ENCODE results near the gene HOXD13.

The HOXD13 gene

DNA sequence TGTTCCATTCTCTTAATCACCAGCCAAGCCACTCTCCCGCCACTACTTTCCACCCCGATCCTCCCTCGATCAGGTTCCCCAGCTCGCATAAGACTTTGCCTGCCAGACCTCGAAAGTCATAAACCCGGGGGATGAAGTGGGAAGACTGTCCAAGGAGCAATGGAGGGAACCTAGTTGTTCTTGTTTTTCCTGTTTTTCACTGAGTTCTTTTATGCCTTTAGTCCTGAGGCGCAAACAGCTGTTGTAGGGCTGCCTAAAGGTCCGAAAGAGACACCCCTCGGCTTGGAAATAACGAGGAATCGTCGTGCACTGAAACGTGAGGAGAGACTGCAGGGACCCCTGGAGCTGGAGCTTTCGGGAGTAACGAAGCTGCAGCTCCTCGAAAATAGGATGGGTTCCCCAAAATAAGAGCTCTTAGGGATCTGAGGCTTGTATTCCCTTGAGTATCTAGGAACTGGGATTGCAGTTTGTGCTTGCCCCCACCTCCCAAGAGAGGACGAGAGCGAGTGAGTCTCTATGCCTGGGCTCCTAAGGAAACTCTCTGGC, 5.4 kb downstream of the HOXD13 start:
- TF ChIP-seq, protein P1, sequence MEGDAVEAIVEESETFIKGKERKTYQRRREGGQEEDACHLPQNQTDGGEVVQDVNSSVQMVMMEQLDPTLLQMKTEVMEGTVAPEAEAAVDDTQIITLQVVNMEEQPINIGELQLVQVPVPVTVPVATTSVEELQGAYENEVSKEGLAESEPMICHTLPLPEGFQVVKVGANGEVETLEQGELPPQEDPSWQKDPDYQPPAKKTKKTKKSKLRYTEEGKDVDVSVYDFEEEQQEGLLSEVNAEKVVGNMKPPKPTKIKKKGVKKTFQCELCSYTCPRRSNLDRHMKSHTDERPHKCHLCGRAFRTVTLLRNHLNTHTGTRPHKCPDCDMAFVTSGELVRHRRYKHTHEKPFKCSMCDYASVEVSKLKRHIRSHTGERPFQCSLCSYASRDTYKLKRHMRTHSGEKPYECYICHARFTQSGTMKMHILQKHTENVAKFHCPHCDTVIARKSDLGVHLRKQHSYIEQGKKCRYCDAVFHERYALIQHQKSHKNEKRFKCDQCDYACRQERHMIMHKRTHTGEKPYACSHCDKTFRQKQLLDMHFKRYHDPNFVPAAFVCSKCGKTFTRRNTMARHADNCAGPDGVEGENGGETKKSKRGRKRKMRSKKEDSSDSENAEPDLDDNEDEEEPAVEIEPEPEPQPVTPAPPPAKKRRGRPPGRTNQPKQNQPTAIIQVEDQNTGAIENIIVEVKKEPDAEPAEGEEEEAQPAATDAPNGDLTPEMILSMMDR (IDR thresholded peaks at IDR 0.05; ENCODE audit: extremely low read depth, insufficient read depth, missing control alignments), result no peak
- no peak for DNase-seq (ENCODE audit: low spot score)
- in situ Hi-C loops (cut with MboI; ENCODE audit: low pct_unique_long_range_greater_than_20kb, low sequenced_read_pairs, unreplicated experiment), result loop anchor here (25.0 kb wide), 2 partner anchors 411 to 1761 kb away; partner anchors contain the start of gene SP9

DNA sequence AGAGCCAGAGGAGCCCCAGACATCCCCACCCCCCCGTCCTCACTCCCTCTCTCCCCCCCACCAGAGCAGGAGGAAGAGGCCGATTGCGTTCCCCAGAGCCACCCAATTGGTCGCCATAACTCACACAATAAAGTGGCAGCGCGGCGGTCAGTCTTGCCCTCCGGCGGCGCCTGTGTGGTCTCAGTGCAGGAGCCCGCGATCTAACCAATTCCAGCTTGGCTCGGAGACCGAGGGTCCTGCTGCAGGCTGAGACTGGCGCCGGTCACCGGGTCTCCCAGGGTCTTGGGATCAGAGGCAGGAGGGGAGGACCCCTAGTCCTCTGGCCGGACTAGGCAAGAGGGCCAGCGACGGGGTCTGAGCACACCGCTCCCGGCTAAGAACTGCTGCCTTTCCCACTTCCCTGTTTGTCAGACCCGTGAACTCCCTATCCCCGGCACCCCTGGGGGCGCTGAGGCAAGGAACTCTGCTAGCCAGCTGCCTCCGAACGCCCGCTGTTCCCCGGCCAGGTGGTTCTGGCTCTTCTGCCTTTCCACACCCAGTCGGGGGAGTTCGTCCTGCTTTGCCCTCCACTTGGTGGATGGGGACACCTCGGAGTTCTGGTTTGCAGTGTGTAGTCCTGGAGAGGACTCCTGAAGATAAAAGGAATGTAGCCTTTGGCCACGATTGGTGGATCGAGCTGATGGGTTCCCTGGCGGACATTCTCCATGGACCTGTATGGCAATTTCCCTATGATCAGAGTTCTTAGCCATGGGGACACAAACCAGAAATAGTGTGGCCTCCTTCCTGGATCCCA, 6.0 kb downstream of the HOXD13 start:
- TF ChIP-seq, protein P1 (IDR thresholded peaks at IDR 0.05; ENCODE audit: extremely low read depth, insufficient read depth, missing control alignments), result no peak
- in situ Hi-C loops (cut with MboI; ENCODE audit: low pct_unique_long_range_greater_than_20kb, low sequenced_read_pairs, unreplicated experiment), result loop anchor here (25.0 kb wide), 2 partner anchors 411 to 1761 kb away; partner anchors contain the start of gene SP9
- DNase-seq (ENCODE audit: low spot score), result no peak

DNA sequence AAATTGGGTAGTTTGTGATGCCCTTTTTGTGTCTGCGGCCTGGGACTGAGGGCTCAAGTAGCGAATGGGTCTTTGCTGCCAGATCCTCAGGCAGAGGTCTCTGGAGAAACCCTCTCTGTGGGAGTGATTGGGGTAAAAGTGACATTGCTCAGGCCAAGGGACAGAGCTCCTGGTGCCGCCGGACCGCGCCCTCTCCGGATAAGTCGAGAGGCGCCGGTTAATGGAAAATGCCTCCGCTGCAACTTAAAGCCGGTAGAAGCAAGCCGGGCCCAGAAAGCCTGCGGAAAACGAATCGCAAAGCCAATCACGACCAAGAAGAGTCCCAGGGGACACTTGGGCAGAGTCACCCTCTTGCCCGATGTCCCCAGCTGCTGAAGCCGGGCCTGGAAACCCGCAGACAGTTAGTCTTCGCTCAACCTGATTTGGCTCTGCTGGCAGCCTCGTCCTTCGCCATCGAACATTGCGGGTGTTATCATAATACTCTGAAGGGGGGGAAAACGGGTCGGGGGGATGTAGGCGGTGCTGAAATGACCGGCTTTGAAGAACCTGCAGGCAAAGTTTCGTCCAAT, 6.7 kb downstream of the HOXD13 start:
- TF ChIP-seq, protein P1 (IDR thresholded peaks at IDR 0.05; ENCODE audit: extremely low read depth, insufficient read depth, missing control alignments), result no peak
- in situ Hi-C loops (cut with MboI; ENCODE audit: low pct_unique_long_range_greater_than_20kb, low sequenced_read_pairs, unreplicated experiment), result loop anchor here (25.0 kb wide), 2 partner anchors 412 to 1762 kb away; partner anchors contain the start of gene SP9
- no peak for DNase-seq (ENCODE audit: low spot score)

DNA sequence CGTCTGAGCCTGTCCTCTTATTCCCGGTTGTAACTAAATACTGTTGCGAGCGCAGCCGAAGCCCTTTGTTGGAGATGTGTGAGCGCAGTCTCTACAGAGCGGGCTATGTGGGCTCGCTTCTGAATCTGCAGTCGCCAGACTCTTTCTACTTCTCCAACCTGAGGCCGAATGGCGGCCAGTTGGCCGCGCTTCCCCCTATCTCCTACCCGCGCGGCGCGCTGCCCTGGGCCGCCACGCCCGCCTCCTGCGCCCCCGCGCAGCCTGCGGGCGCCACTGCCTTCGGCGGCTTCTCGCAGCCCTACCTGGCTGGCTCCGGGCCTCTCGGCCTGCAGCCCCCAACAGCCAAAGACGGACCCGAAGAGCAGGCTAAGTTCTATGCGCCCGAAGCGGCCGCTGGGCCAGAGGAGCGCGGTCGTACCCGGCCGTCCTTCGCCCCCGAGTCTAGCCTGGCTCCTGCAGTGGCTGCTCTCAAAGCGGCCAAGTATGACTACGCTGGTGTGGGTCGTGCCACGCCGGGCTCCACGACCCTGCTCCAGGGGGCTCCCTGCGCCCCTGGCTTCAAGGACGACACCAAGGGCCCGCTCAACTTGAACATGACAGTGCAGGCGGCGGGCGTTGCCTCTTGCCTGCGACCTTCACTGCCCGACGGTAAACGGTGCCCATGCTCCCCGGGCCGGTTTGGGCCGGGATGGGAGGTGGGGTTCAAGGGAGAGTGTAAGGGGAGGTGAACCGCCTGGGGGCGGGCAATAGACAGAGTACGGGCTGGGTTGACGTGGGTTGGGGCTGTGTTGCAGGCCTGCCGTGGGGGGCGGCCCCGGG, 7.4 kb downstream of the HOXD13 start, which contains the start of gene HOXD12:
TSS of gene HOXD12 (plus strand) at position 68 of the 819 bp plus-strand sequence. CDS start at position 75, 7 bp downstream.
- TF ChIP-seq, protein P1 (IDR thresholded peaks at IDR 0.05; ENCODE audit: extremely low read depth, insufficient read depth, missing control alignments), result no peak
- in situ Hi-C loops (cut with MboI; ENCODE audit: low pct_unique_long_range_greater_than_20kb, low sequenced_read_pairs, unreplicated experiment), result loop anchor here (25.0 kb wide), 3 partner anchors 413 to 1763 kb away; partner anchors contain the start of gene SP9
- DNase-seq (ENCODE audit: low spot score), result no peak

DNA sequence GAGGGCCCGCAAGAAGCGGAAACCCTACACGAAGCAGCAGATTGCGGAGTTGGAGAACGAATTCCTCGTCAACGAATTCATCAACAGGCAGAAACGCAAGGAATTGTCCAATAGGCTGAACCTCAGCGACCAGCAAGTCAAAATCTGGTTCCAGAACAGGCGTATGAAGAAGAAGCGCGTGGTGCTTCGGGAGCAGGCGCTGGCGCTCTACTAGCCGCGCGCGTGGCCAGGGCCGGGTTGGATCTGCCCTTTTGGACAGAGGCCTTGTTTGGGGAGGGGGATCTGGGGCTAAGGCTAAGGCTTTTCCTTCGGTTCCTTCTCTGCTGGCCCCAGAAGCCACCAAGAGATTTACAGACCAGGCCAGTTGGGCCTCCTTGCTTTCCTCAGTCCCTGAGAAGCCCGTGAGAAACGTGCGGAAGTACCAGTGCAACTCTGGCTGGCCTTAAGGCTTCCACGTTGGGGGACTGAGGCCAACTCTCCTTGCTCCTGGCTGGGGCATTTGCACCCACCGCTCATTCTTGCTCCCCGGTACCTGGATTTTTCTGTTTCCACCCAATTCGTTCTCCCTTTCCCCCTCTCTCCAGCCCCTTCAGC, 8.1 kb downstream of the HOXD13 start:
- no peak for DNase-seq (ENCODE audit: low spot score)
- TF ChIP-seq, protein P1 (IDR thresholded peaks at IDR 0.05; ENCODE audit: extremely low read depth, insufficient read depth, missing control alignments), result no peak
- in situ Hi-C loops (cut with MboI; ENCODE audit: low pct_unique_long_range_greater_than_20kb, low sequenced_read_pairs, unreplicated experiment), result loop anchor here (25.0 kb wide), 1 partner anchor 738 kb away; no protein-coding TSS in a partner anchor

Measured in GM13977 (cell line).